ENCODE results near the gene SYT11. TPM values are rescaled to one million over a fixed set of nuclear protein-coding genes. Genes with fewer than 3 reads are reported as not detected.

SYT11 gene
- total RNA-seq, 4 donors from 2014 or later, result 4.2 to 11.2 (median 6.2) TPM

- TF ChIP-seq CTCF (IDR thresholded peaks at IDR 0.05), result no peak
- no peak for ATAC-seq (ENCODE audit: low FRiP score)
- no peak for DNase-seq (ENCODE audit: low spot score)
Measured at GRCh38 chr1:155850345-155850744, 9.0 kb upstream of the SYT11 start.

- ATAC-seq (ENCODE audit: low FRiP score) (no peak), DNase-seq (ENCODE audit: low spot score) (no peak)
- no peak for TF ChIP-seq CTCF (IDR thresholded peaks at IDR 0.05)
Measured at GRCh38 chr1:155856257-155856974, 3.0 kb upstream of the SYT11 start.

GRCh38 chr1:155856975-155857930 is 2.1 kb upstream of the SYT11 start, which contains the start of gene GON4L:
GON4L (minus strand) TSS chr1:155857214; CDS start chr1:155853780, 3,434 bp downstream.
- no peak for TF ChIP-seq CTCF (IDR thresholded peaks at IDR 0.05)
- ATAC-seq (ENCODE audit: low FRiP score), result peak; percentile 75
- DNase-seq (ENCODE audit: low spot score), result peak; percentile 64

- no peak for TF ChIP-seq CTCF (IDR thresholded peaks at IDR 0.05)
- peak; percentile 32 for ATAC-seq (ENCODE audit: low FRiP score)
- no peak for DNase-seq (ENCODE audit: low spot score)
Measured at GRCh38 chr1:155858800-155859233, 550 bp upstream of the SYT11 start.

- DNase-seq (ENCODE audit: low spot score), result peak; percentile 30
- no peak for TF ChIP-seq CTCF (IDR thresholded peaks at IDR 0.05)
- ATAC-seq (ENCODE audit: low FRiP score), result peak; percentile 22
Measured at GRCh38 chr1:155859881-155860871, 809 bp downstream of the SYT11 start.

GRCh38 chr1:155860970-155861510 is 1.7 kb downstream of the SYT11 start:
- no peak for TF ChIP-seq CTCF (IDR thresholded peaks at IDR 0.05)
- DNase-seq (ENCODE audit: low spot score), result no peak
- no peak for ATAC-seq (ENCODE audit: low FRiP score)
